ENCODE data around the gene LRP8. TPM values are rescaled to one million over a fixed set of nuclear protein-coding genes. Genes with fewer than 3 reads are reported as not detected.

The LRP8 gene
- total RNA-seq, 1 donor from 2014 or later, result 15.8 TPM

DNA sequence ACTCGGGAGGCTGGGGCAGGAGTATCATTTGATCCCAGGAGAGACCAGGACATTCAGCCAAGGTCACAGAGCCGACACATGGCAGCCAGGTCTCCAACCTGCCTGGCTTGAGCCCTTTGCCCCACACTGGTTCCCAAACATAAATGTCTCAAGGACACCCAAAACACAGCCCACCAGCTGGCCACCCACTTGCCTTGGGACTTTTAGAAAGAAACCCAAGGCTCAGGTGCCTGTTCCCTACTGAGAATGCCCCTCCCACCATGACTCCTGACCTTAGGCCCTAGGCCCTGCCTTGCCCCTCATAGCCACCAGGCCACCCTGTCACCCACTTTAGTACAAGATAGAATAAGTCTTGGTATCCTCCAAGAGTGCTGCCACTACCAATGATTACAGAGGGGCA, 41.9 kb upstream of the LRP8 start:
- Mint-ChIP-seq H3K27ac (ENCODE audit: unreplicated experiment) (no peak overlapping the region), H3K4me1 (ENCODE audit: unreplicated experiment) (no peaks in the 10 kb centered on the region)
- no peak for TF ChIP-seq CTCF (IDR thresholded peaks at IDR 0.05; ENCODE audit: unreplicated experiment)

DNA sequence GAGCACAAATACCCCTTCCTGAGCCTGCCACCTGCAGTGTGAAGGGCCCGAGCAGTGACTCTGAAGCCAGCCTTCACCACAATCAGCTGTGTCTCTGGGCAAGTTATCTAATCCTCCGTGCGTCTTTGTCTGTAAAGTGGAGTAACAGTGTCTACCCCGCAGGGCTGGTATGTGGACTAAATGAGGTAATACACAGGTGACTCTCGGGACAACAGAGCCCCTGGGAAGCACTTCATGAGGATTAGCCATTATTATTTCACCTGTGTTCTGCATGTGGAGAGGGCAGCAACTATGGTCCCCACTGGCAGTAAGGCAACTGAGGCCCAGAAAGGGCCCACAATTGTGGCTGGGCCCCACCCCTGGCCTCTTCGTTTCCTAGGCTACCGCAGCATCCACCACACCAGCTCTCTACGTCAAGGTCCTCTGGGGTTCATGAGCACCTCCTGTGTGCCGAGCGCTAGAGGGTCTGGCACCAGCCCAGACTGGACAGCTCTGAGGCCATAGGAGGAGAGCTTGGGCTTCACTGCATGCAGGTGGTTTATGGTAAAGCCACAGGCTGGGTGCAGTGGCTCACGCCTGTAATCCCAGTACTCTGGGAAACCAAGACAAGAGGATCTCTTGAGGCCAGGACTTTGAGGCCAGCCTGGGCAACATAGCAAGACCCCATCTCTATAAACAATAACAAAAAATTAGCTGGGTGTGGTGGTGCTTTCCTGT, 41.3 kb upstream of the LRP8 start:
- no peak for TF ChIP-seq CTCF (IDR thresholded peaks at IDR 0.05; ENCODE audit: unreplicated experiment)
- no peak for DNase-seq (ENCODE audit: low spot score)
- no peaks in the 10 kb centered on the region for H3K9me3 Mint-ChIP-seq (ENCODE audit: unreplicated experiment)
- H3K4me3 Mint-ChIP-seq (ENCODE audit: unreplicated experiment), result no peak overlapping the region
- no peaks in the 10 kb centered on the region for H3K36me3 Mint-ChIP-seq (ENCODE audit: low read depth, unreplicated experiment)
- H3K27ac Mint-ChIP-seq (ENCODE audit: unreplicated experiment), result no peak overlapping the region
- H3K4me1 Mint-ChIP-seq (ENCODE audit: unreplicated experiment), result no peaks in the 10 kb centered on the region
- H3K27me3 Mint-ChIP-seq (ENCODE audit: unreplicated experiment), result no peaks in the 10 kb centered on the region

More for the DNA sequence above, 41.9 kb upstream of the LRP8 start:
- no peak for DNase-seq (ENCODE audit: low spot score)
- no peaks in the 10 kb centered on the region for H3K9me3 Mint-ChIP-seq (ENCODE audit: unreplicated experiment)
- no peaks in the 10 kb centered on the region for H3K36me3 Mint-ChIP-seq (ENCODE audit: low read depth, unreplicated experiment)
- H3K27me3 Mint-ChIP-seq (ENCODE audit: unreplicated experiment), result no peaks in the 10 kb centered on the region
- no peak overlapping the region for H3K4me3 Mint-ChIP-seq (ENCODE audit: unreplicated experiment)

DNA sequence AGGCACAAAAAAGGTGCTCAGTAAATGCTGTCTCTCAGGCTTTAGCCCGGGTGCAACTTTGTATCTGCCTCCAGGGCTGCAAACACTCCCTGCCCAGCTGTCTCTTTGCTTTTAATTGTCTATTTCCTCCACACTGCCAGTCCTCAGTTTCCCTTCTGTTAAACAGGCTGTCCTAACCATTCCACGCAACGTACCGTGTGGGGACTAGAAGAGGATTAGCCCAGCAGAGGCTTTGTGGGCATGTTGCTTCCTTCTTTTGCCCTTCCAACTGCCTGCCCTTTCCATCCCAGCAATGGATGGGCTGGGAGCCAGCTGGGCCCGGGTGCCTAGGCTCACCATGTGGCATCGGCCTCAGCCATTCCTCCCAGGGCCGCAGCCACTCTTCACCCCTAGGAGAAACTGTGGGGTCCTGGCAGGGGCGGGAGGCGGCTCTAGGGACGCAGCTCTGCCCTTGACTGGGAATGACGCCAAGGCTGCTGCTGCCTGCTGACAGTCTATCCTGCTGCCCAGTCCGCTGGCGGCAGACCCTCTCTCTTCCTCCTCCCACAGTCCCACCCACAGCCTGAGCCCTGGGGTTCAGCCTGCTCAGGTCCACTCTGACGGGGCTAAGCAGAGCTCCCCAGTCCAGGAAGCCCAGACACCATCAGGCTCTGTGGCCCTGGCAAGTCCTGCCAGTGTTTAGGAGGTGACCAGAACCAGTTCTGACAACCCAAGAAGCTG, 40.6 kb upstream of the LRP8 start:
- Mint-ChIP-seq H3K27me3 (ENCODE audit: unreplicated experiment) (no peaks in the 10 kb centered on the region), H3K4me3 (ENCODE audit: unreplicated experiment) (no peak overlapping the region), H3K36me3 (ENCODE audit: low read depth, unreplicated experiment) (no peaks in the 10 kb centered on the region), H3K27ac (ENCODE audit: unreplicated experiment) (no peak overlapping the region), H3K9me3 (ENCODE audit: unreplicated experiment) (no peaks in the 10 kb centered on the region), H3K4me1 (ENCODE audit: unreplicated experiment) (no peaks in the 10 kb centered on the region)
- no peak for DNase-seq (ENCODE audit: low spot score)
- TF ChIP-seq CTCF (IDR thresholded peaks at IDR 0.05; ENCODE audit: unreplicated experiment), result no peak

GRCh38 chr1:53367503-53368313, 39.8 kb upstream of the LRP8 start:
- Mint-ChIP-seq H3K9me3 (ENCODE audit: unreplicated experiment) (no peaks in the 10 kb centered on the region), H3K4me3 (ENCODE audit: unreplicated experiment) (no peak overlapping the region), H3K4me1 (ENCODE audit: unreplicated experiment) (no peaks in the 10 kb centered on the region), H3K27me3 (ENCODE audit: unreplicated experiment) (no peaks in the 10 kb centered on the region), H3K36me3 (ENCODE audit: low read depth, unreplicated experiment) (no peaks in the 10 kb centered on the region), H3K27ac (ENCODE audit: unreplicated experiment) (no peak overlapping the region)
- no peak for DNase-seq (ENCODE audit: low spot score)
- TF ChIP-seq CTCF (IDR thresholded peaks at IDR 0.05; ENCODE audit: unreplicated experiment), result no peak

Measured in endothelial cell (in vitro differentiated cells).